Adrenal gland (tissue), 12 donors: ENCODE measurements around the gene CDK5RAP2. TPM values are rescaled to one million over a fixed set of nuclear protein-coding genes. Genes with fewer than 3 reads are reported as not detected.

ENCODE experiments used
- DNase-seq, 7 donors: peaks; one replicate each; pipeline ENCODE4 v3.0.0-alpha.2; 2019 to 2020
- H3K27ac ChIP-seq, 5 donors: fragments of 200-600 bp; sonication (generic) in 4 of 5; 1 replicate in 3 of 5; 2 replicates in 2 of 5; pipeline versions ENCODE4 v1.5.1 to v1.8.0; 2016 to 2020; ENCODE audit warnings: mild to moderate bottlenecking in 1 of 5
- H3K27me3 ChIP-seq: fragments of 200-600 bp; 2 replicates; pipeline ENCODE4 v1.8.0; 2021
- H3K36me3 ChIP-seq, 2 donors: fragments of 200-600 bp; replicated peaks in 1 of 2; 1 replicate in 1 of 2; 2 replicates in 1 of 2; pipeline versions ENCODE4 v1.5.1 to v1.8.0; 2018 to 2022
- H3K4me1 ChIP-seq, 2 donors: fragments of 200-600 bp; replicated peaks in 1 of 2; 1 replicate in 1 of 2; 2 replicates in 1 of 2; pipeline versions ENCODE4 v1.5.1 to v1.8.0; 2018 to 2021
- H3K4me3 ChIP-seq, 4 donors: fragments of 200-600 bp; sonication (generic) in 3 of 4; one replicate each; pipeline ENCODE4 v1.5.1; 2016 to 2018
- H3K9me3 ChIP-seq, 3 donors: fragments of 200-600 bp; sonication (generic) in 1 of 3; replicated peaks in 1 of 3; 1 replicate in 2 of 3; 2 replicates in 1 of 3; pipeline versions ENCODE4 v1.5.1 to v1.8.0; 2016 to 2021
- CTCF ChIP-seq, 6 experiments: fragments of 450-650 bp in 4 of 6; fragments of 200-600 bp in 2 of 6; sonication (generic) in 1 of 6; IDR thresholded peaks; 1 replicate in 5 of 6; 2 replicates in 1 of 6; pipeline versions ENCODE4 v1.5.1 to v1.8.0; 2016 to 2021; ENCODE audit warnings: antibody characterized with exemption in 6 of 6, mild to moderate bottlenecking in 2 of 6, moderate library complexity in 1 of 6
- POLR2A ChIP-seq, 2 donors: fragments of 450-650 bp; IDR thresholded peaks; one replicate each; pipeline ENCODE4 v1.6.1; 2017; ENCODE audit warnings: antibody characterized with exemption in 2 of 2, mild to moderate bottlenecking in 2 of 2, moderate library complexity in 1 of 2
- WGBS, 4 donors: extraction: QIAGEN DNeasy Blood & Tissue Kit in 2 of 4; methylation state at CpG; one replicate each; pipeline versions ENCODE4 v1.1.5 to v1.1.7; 2013 to 2017; 5-methylcytosine and 5-hydroxymethylcytosine counted together
- intact Hi-C, 2 donors: fragments of 100-400 bp; cut with DNase I; formaldehyde crosslinking; loops; one replicate each; pipeline versions ENCODE4 v1.14.1 to v1.15.0; 2022 to 2023
- polyA plus RNA-seq, 3 donors: library from polyadenylated mRNA; stranded (reverse); fragments of 200-250 nt in 2 of 3; fragments of 350-450 nt in 1 of 3; fragmentation: Illumina TruSeq in 1 of 3; extraction: RNeasy Lipid Tissue Mini Kit (QIAGEN cat#74804) in 1 of 3; gene quantifications; one replicate each; pipeline ENCODE4 v1.2.3, GENCODE V29; 2013 to 2014
- total RNA-seq, 9 donors: library from RNA; depleted of rRNA in 4 of 9; stranded (reverse); fragments of >200 nt in 4 of 9; fragments of 120-200 nt in 1 of 9; fragmentation: NEBNext Ultra II Directional in 1 of 9; extraction: Animal tissue kit (Norgen Biotek cat#: 25700) in 1 of 9; gene quantifications; one replicate each; pipeline versions ENCODE4 v1.1.0 to v1.2.4, GENCODE V29; 2013 to 2023
- donor health status: healthy with polysubstance abuse.
- donor health status: Bipolar disorder and iron deficiency.
- donor health status: DM: yes; HTN: yes; CAD: no.
- donor health status: DM: no; HTN: no; CAD: no.
- donor health status: DM: no; HTN: no; CAD: no.
- donor health status: DM: yes; HTN: yes; CAD: no.

Gene CDK5RAP2
- total and polyA plus RNA-seq, 12 donors = 26.0 to 60.7 (median 41.9) TPM

GRCh38 chr9:120473608-120474007 is 106.4 kb downstream of the CDK5RAP2 start:
- H3K27me3 ChIP-seq = no peaks in the 10 kb centered on the region
- H3K27ac ChIP-seq = no peak overlapping the region
- no peak for TF ChIP-seq CTCF (IDR thresholded peaks at IDR 0.05)
- no peak for TF ChIP-seq POLR2A (IDR thresholded peaks at IDR 0.05)
- no peaks in the 10 kb centered on the region for H3K9me3 ChIP-seq
- peaks cover 0 to 12% of the 10 kb centered on the region in 2 donors for H3K36me3 ChIP-seq
- 88 to 96% (median 93%) methylated on average over 3 of the region's 3 CpGs for WGBS, 4 donors
- intact Hi-C loops = loop anchor here in 1 of 2 donors (10.0 kb wide), 1 partner anchor 509 kb away; no protein-coding TSS in a partner anchor
- peaks cover 4 to 9% of the 10 kb centered on the region in 2 donors for H3K4me1 ChIP-seq
- no peak for DNase-seq
- H3K4me3 ChIP-seq = no peak overlapping the region

GRCh38 chr9:120465685-120466407 is 114.1 kb downstream of the CDK5RAP2 start:
- Histone ChIP-seq H3K27me3 (no peaks in the 10 kb centered on the region), H3K4me3 (no peak overlapping the region), H3K4me1 (no peaks in the 10 kb centered on the region), H3K27ac (no peak overlapping the region), H3K36me3 (no peaks in the 10 kb centered on the region), H3K9me3 (no peaks in the 10 kb centered on the region)
- no peak for TF ChIP-seq CTCF (IDR thresholded peaks at IDR 0.05)
- TF ChIP-seq POLR2A (IDR thresholded peaks at IDR 0.05) = no peak
- intact Hi-C loops = no loop called here
- 75 to 83% (median 81%) methylated on average over 3 of the region's 3 CpGs for WGBS, 4 donors
- no peak for DNase-seq

GRCh38 chr9:120464887-120465421 is 115.0 kb downstream of the CDK5RAP2 start:
- Histone ChIP-seq H3K36me3 (no peaks in the 10 kb centered on the region), H3K4me3 (no peak overlapping the region), H3K4me1 (no peaks in the 10 kb centered on the region), H3K27me3 (no peaks in the 10 kb centered on the region), H3K9me3 (no peaks in the 10 kb centered on the region), H3K27ac (no peak overlapping the region)
- DNase-seq = no peak
- 95 to 97% (median 96%) methylated on average over 4 of the region's 4 CpGs for WGBS, 4 donors
- TF ChIP-seq CTCF (IDR thresholded peaks at IDR 0.05) (no peak), POLR2A (IDR thresholded peaks at IDR 0.05) (no peak)
- intact Hi-C loops = no loop called here

GRCh38 chr9:120464176-120464886 is 115.6 kb downstream of the CDK5RAP2 start:
- intact Hi-C loops = no loop called here
- H3K9me3 ChIP-seq = no peaks in the 10 kb centered on the region
- no peaks in the 10 kb centered on the region for H3K27me3 ChIP-seq
- H3K4me1 ChIP-seq = no peaks in the 10 kb centered on the region
- TF ChIP-seq POLR2A (IDR thresholded peaks at IDR 0.05) = no peak
- TF ChIP-seq CTCF (IDR thresholded peaks at IDR 0.05) = no peak
- WGBS, 4 donors = 81 to 86% (median 84%) methylated on average over 6 of the region's 6 CpGs
- H3K36me3 ChIP-seq = no peaks in the 10 kb centered on the region
- no peak for DNase-seq
- no peak overlapping the region for H3K27ac ChIP-seq
- H3K4me3 ChIP-seq = no peak overlapping the region
